ENCODE results near the gene DNAJC17. TPM values are rescaled to one million over a fixed set of nuclear protein-coding genes. Genes with fewer than 3 reads are reported as not detected.

Gene DNAJC17
- polyA plus RNA-seq, 1 donor from 2014 or later: 79.6 TPM

- no peaks in the 10 kb centered on the region for H3K27me3 ChIP-seq (ENCODE audit: insufficient read depth, low read depth, low read length)
- H3K4me2 ChIP-seq (ENCODE audit: low read length): no peak overlapping the region
- H4K20me1 ChIP-seq (ENCODE audit: insufficient read depth): no peaks in the 10 kb centered on the region
- no peaks in the 10 kb centered on the region for H3K9me2 ChIP-seq (ENCODE audit: insufficient read depth, low read length)
- no peak overlapping the region for H2AFZ ChIP-seq (ENCODE audit: low read depth, low read length)
- H3K9ac ChIP-seq (ENCODE audit: low read length): no peak overlapping the region
- H3K79me2 ChIP-seq (replicated peaks; ENCODE audit: insufficient read depth, low read length): peaks cover 3% of the 10 kb centered on the region
- H3K9me3 ChIP-seq (ENCODE audit: low read length): no peaks in the 10 kb centered on the region
- TF ChIP-seq SMC3 (conservative IDR thresholded peaks at IDR 0.05; ENCODE audit: poor library complexity) (no peak), TAF1 (IDR thresholded peaks at IDR 0.05; ENCODE audit: low read depth) (no peak), CTCF (IDR thresholded peaks at IDR 0.05; ENCODE audit: poor library complexity, severe bottlenecking) (no peak)
- H3K4me3 ChIP-seq (ENCODE audit: low read length): no peak overlapping the region
- no peaks in the 10 kb centered on the region for H3F3A ChIP-seq (ENCODE audit: insufficient read depth, low read length, poor library complexity, severe bottlenecking)
- no peak overlapping the region for H3K27ac ChIP-seq (ENCODE audit: low read length)
- no peaks in the 10 kb centered on the region for H3K36me3 ChIP-seq (ENCODE audit: insufficient read depth, low read length)
Measured at GRCh38 chr15:40803688-40804087, 3.6 kb downstream of the DNAJC17 start.

GRCh38 chr15:40803076-40803475 lies 4.2 kb downstream of the DNAJC17 start:
- Histone ChIP-seq H3K9me3 (ENCODE audit: low read length) (no peaks in the 10 kb centered on the region), H3K9ac (ENCODE audit: low read length) (no peak overlapping the region), H2AFZ (ENCODE audit: low read depth, low read length) (no peak overlapping the region), H4K20me1 (ENCODE audit: insufficient read depth) (no peaks in the 10 kb centered on the region), H3K4me2 (ENCODE audit: low read length) (no peak overlapping the region), H3K9me2 (ENCODE audit: insufficient read depth, low read length) (no peaks in the 10 kb centered on the region), H3F3A (ENCODE audit: insufficient read depth, low read length, poor library complexity, severe bottlenecking) (no peaks in the 10 kb centered on the region), H3K27me3 (ENCODE audit: insufficient read depth, low read depth, low read length) (no peaks in the 10 kb centered on the region), H3K79me2 (replicated peaks; ENCODE audit: insufficient read depth, low read length) (peaks cover 3% of the 10 kb centered on the region), H3K4me3 (ENCODE audit: low read length) (no peak overlapping the region), H3K27ac (ENCODE audit: low read length) (no peak overlapping the region), H3K36me3 (ENCODE audit: insufficient read depth, low read length) (peaks cover 1% of the 10 kb centered on the region)
- TF ChIP-seq RAD21 (conservative IDR thresholded peaks at IDR 0.05): no peak
- TF ChIP-seq MXI1 (conservative IDR thresholded peaks at IDR 0.05; ENCODE audit: poor library complexity, severe bottlenecking): no peak
- no peak for TF ChIP-seq SMC3 (conservative IDR thresholded peaks at IDR 0.05; ENCODE audit: poor library complexity)
- no peak for TF ChIP-seq REST (IDR thresholded peaks at IDR 0.05; ENCODE audit: borderline replicate concordance)
- TF ChIP-seq EZH2 (IDR thresholded peaks at IDR 0.05; ENCODE audit: borderline replicate concordance, insufficient read depth, low read length, poor library complexity, severe bottlenecking): no peak
- TF ChIP-seq TAF1 (IDR thresholded peaks at IDR 0.05; ENCODE audit: low read depth): no peak
- no peak for TF ChIP-seq EP300 (conservative IDR thresholded peaks at IDR 0.05; ENCODE audit: poor library complexity, severe bottlenecking)
- TF ChIP-seq CTCF (IDR thresholded peaks at IDR 0.05; ENCODE audit: poor library complexity, severe bottlenecking): no peak
- no peak for TF ChIP-seq POLR2AphosphoS5 (IDR thresholded peaks at IDR 0.05)

All from neural cell (in vitro differentiated cells).